NCI-H2107 treated with DMSO at 0.1 percent for 48 hours (cell line): Measurements from ENCODE around the gene AKR1C8.

ENCODE experiments used
- DNase-seq: peaks from one replicate; lab custom pipeline; 2025; ENCODE audit not compliant: unreplicated experiment; lab: John Stamatoyannopoulos, UW

The AKR1C8 gene

GRCh38 chr10:5108658-5109416 is 76.1 kb downstream of the AKR1C8 start:
- DNase-seq, result no peak

- no peak for DNase-seq
Observed at GRCh38 chr10:5107860-5108526, 77.0 kb downstream of the AKR1C8 start.

GRCh38 chr10:5106553-5106952 is 78.4 kb downstream of the AKR1C8 start:
- no peak for DNase-seq

- DNase-seq, result no peak
Observed at GRCh38 chr10:5105626-5106025, 79.3 kb downstream of the AKR1C8 start.
